ENCODE results near the gene APBA3. TPM values are rescaled to one million over a fixed set of nuclear protein-coding genes. Genes with fewer than 3 reads are reported as not detected.

Gene APBA3
- polyA plus RNA-seq, 1 donor: 21.1 TPM

- Histone ChIP-seq H3K27ac (ENCODE audit: low read length) (no peak overlapping the region), H3K27me3 (ENCODE audit: control insufficient read depth, insufficient read depth, low read length) (peaks cover 29% of the 10 kb centered on the region), H3K36me3 (ENCODE audit: control insufficient read depth, insufficient read depth, low read length) (no peaks in the 10 kb centered on the region), H3K4me1 (ENCODE audit: control insufficient read depth, insufficient read depth, low read length) (no peaks in the 10 kb centered on the region), H3K9me3 (ENCODE audit: control insufficient read depth, low read depth, low read length) (no peaks in the 10 kb centered on the region), H3K4me3 (ENCODE audit: low read length) (no peak overlapping the region)
- no peak for DNase-seq
- WGBS (ENCODE audit: insufficient coverage, low lambda C conversion rate): no CpG with 5 or more reads among the region's 16 CpGs
Observed at GRCh38 chr19:3788996-3789778, 27.7 kb upstream of the APBA3 start.

- no peak within 1 kb of the TSS for H3K27ac ChIP-seq (ENCODE audit: low read length)
- WGBS (ENCODE audit: insufficient coverage, low lambda C conversion rate): no CpG with 5 or more reads among the region's 101 CpGs
Observed at GRCh38 chr19:3785938-3786824, 24.7 kb upstream of the APBA3 start, which contains the start of gene MATK. MATK (minus strand) TSS chr19:3786381; CDS start chr19:3785135, 1,246 bp downstream.

GRCh38 chr19:3785451-3785937, 24.0 kb upstream of the APBA3 start:
- Histone ChIP-seq H3K27me3 (ENCODE audit: control insufficient read depth, insufficient read depth, low read length) (peaks cover 33% of the 10 kb centered on the region), H3K4me3 (ENCODE audit: low read length) (no peak overlapping the region), H3K27ac (ENCODE audit: low read length) (no peak overlapping the region)

More at GRCh38 chr19:3785938-3786824, 24.7 kb upstream of the APBA3 start, which contains the start of gene MATK:
- Histone ChIP-seq H3K27me3 (ENCODE audit: control insufficient read depth, insufficient read depth, low read length) (peaks cover 35% of the 10 kb centered on the region), H3K4me3 (ENCODE audit: low read length) (no peak within 1 kb of the TSS), H3K4me1 (ENCODE audit: control insufficient read depth, insufficient read depth, low read length) (no peaks in the 10 kb centered on the region), H3K36me3 (ENCODE audit: control insufficient read depth, insufficient read depth, low read length) (no peaks in the 10 kb centered on the region), H3K9me3 (ENCODE audit: control insufficient read depth, low read depth, low read length) (peaks cover 19% of the 10 kb centered on the region)
- no peak for DNase-seq

GRCh38 chr19:3784607-3785450, 23.3 kb upstream of the APBA3 start:
- DNase-seq: no peak
- Histone ChIP-seq H3K36me3 (ENCODE audit: control insufficient read depth, insufficient read depth, low read length) (no peaks in the 10 kb centered on the region), H3K27ac (ENCODE audit: low read length) (no peak overlapping the region), H3K4me3 (ENCODE audit: low read length) (no peak overlapping the region), H3K9me3 (ENCODE audit: control insufficient read depth, low read depth, low read length) (peaks cover 22% of the 10 kb centered on the region), H3K27me3 (ENCODE audit: control insufficient read depth, insufficient read depth, low read length) (peaks cover 28% of the 10 kb centered on the region), H3K4me1 (ENCODE audit: control insufficient read depth, insufficient read depth, low read length) (no peaks in the 10 kb centered on the region)
- WGBS (ENCODE audit: insufficient coverage, low lambda C conversion rate): no CpG with 5 or more reads among the region's 25 CpGs

More at GRCh38 chr19:3785451-3785937, 24.0 kb upstream of the APBA3 start:
- no peak for DNase-seq
- no peaks in the 10 kb centered on the region for H3K4me1 ChIP-seq (ENCODE audit: control insufficient read depth, insufficient read depth, low read length)
- no CpG with 5 or more reads among the region's 47 CpGs for WGBS (ENCODE audit: insufficient coverage, low lambda C conversion rate)
- no peaks in the 10 kb centered on the region for H3K36me3 ChIP-seq (ENCODE audit: control insufficient read depth, insufficient read depth, low read length)
- H3K9me3 ChIP-seq (ENCODE audit: control insufficient read depth, low read depth, low read length): peaks cover 22% of the 10 kb centered on the region

GRCh38 chr19:3783660-3784584, 22.4 kb upstream of the APBA3 start:
- 83% methylated on average over 5 of the region's 49 CpGs for WGBS (ENCODE audit: insufficient coverage, low lambda C conversion rate)
- H3K27ac ChIP-seq (ENCODE audit: low read length): no peak overlapping the region
- no peaks in the 10 kb centered on the region for H3K36me3 ChIP-seq (ENCODE audit: control insufficient read depth, insufficient read depth, low read length)
- peaks cover 28% of the 10 kb centered on the region for H3K27me3 ChIP-seq (ENCODE audit: control insufficient read depth, insufficient read depth, low read length)
- H3K9me3 ChIP-seq (ENCODE audit: control insufficient read depth, low read depth, low read length): peaks cover 26% of the 10 kb centered on the region
- no peak overlapping the region for H3K4me3 ChIP-seq (ENCODE audit: low read length)
- no peak for DNase-seq
- no peaks in the 10 kb centered on the region for H3K4me1 ChIP-seq (ENCODE audit: control insufficient read depth, insufficient read depth, low read length)

GRCh38 chr19:3782903-3783302, 21.4 kb upstream of the APBA3 start:
- no peak overlapping the region for H3K27ac ChIP-seq (ENCODE audit: low read length)
- no peak for DNase-seq
- H3K4me3 ChIP-seq (ENCODE audit: low read length): no peak overlapping the region
- no CpG with 5 or more reads among the region's 13 CpGs for WGBS (ENCODE audit: insufficient coverage, low lambda C conversion rate)
- no peaks in the 10 kb centered on the region for H3K4me1 ChIP-seq (ENCODE audit: control insufficient read depth, insufficient read depth, low read length)
- H3K9me3 ChIP-seq (ENCODE audit: control insufficient read depth, low read depth, low read length): peaks cover 29% of the 10 kb centered on the region
- H3K27me3 ChIP-seq (ENCODE audit: control insufficient read depth, insufficient read depth, low read length): peaks cover 28% of the 10 kb centered on the region
- H3K36me3 ChIP-seq (ENCODE audit: control insufficient read depth, insufficient read depth, low read length): no peaks in the 10 kb centered on the region

- WGBS (ENCODE audit: insufficient coverage, low lambda C conversion rate): 100% methylated on average over 1 of the region's 1 CpG
- H3K27me3 ChIP-seq (ENCODE audit: control insufficient read depth, insufficient read depth, low read length): peaks cover 28% of the 10 kb centered on the region
- no peak for DNase-seq
Observed at GRCh38 chr19:3782330-3782729, 20.8 kb upstream of the APBA3 start.

GRCh38 chr19:3781603-3782002, 20.1 kb upstream of the APBA3 start:
- no peak overlapping the region for H3K27ac ChIP-seq (ENCODE audit: low read length)
- peaks cover 23% of the 10 kb centered on the region for H3K27me3 ChIP-seq (ENCODE audit: control insufficient read depth, insufficient read depth, low read length)
- WGBS (ENCODE audit: insufficient coverage, low lambda C conversion rate): no CpG with 5 or more reads among the region's 2 CpGs
- no peaks in the 10 kb centered on the region for H3K4me1 ChIP-seq (ENCODE audit: control insufficient read depth, insufficient read depth, low read length)
- DNase-seq: no peak
- H3K36me3 ChIP-seq (ENCODE audit: control insufficient read depth, insufficient read depth, low read length): no peaks in the 10 kb centered on the region
- no peak overlapping the region for H3K4me3 ChIP-seq (ENCODE audit: low read length)
- peaks cover 30% of the 10 kb centered on the region for H3K9me3 ChIP-seq (ENCODE audit: control insufficient read depth, low read depth, low read length)

More at GRCh38 chr19:3782330-3782729, 20.8 kb upstream of the APBA3 start:
- Histone ChIP-seq H3K36me3 (ENCODE audit: control insufficient read depth, insufficient read depth, low read length) (no peaks in the 10 kb centered on the region), H3K4me3 (ENCODE audit: low read length) (no peak overlapping the region), H3K27ac (ENCODE audit: low read length) (no peak overlapping the region), H3K4me1 (ENCODE audit: control insufficient read depth, insufficient read depth, low read length) (no peaks in the 10 kb centered on the region), H3K9me3 (ENCODE audit: control insufficient read depth, low read depth, low read length) (peaks cover 30% of the 10 kb centered on the region)

- 100% methylated on average over 1 of the region's 9 CpGs for WGBS (ENCODE audit: insufficient coverage, low lambda C conversion rate)
Observed at GRCh38 chr19:3780786-3781304, 19.4 kb upstream of the APBA3 start.

More at GRCh38 chr19:3780786-3781304, 19.4 kb upstream of the APBA3 start:
- Histone ChIP-seq H3K27me3 (ENCODE audit: control insufficient read depth, insufficient read depth, low read length) (peaks cover 21% of the 10 kb centered on the region), H3K4me1 (ENCODE audit: control insufficient read depth, insufficient read depth, low read length) (no peaks in the 10 kb centered on the region), H3K9me3 (ENCODE audit: control insufficient read depth, low read depth, low read length) (peaks cover 30% of the 10 kb centered on the region), H3K4me3 (ENCODE audit: low read length) (no peak overlapping the region), H3K27ac (ENCODE audit: low read length) (no peak overlapping the region), H3K36me3 (ENCODE audit: control insufficient read depth, insufficient read depth, low read length) (no peaks in the 10 kb centered on the region)
- no peak for DNase-seq

All from large intestine (tissue), 3 donors.